ENCODE results near the gene ZNF730.

DNA sequence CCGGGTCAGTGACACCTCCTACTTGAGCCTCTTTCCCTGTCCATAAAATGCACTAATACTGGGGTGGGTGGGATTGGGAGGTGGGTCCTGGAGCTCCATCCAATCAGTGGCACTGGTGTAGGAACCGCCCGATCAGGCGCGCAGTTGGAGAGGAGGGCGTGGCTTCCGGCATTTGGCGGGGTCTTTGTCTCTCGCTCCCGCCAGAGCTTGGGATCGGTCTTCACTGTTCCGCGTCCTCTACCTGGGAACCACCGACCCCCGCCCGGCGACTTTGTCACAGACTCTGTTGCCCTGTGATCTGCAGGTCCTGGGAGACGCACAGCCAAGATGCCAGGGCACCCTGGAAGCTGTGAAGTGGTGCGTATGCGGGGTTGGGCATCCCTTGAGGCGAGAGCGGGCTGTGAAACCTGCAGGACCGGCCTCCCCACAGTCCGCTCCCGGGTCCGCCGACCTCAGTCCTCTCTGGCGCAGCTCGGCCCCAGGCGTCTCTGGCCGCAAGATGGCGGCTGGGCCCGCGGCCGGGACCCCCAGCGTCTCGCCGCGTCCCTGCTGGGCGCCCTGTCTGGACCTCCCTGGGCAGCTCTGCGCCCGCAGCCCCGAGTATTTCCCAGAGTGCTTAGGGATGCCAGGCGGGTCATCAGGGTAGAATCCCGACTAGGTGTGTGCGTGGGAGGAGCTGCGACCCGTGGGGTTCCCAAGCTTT lies 41.6 kb upstream of the ZNF730 start:
- TF ChIP-seq, protein P1, sequence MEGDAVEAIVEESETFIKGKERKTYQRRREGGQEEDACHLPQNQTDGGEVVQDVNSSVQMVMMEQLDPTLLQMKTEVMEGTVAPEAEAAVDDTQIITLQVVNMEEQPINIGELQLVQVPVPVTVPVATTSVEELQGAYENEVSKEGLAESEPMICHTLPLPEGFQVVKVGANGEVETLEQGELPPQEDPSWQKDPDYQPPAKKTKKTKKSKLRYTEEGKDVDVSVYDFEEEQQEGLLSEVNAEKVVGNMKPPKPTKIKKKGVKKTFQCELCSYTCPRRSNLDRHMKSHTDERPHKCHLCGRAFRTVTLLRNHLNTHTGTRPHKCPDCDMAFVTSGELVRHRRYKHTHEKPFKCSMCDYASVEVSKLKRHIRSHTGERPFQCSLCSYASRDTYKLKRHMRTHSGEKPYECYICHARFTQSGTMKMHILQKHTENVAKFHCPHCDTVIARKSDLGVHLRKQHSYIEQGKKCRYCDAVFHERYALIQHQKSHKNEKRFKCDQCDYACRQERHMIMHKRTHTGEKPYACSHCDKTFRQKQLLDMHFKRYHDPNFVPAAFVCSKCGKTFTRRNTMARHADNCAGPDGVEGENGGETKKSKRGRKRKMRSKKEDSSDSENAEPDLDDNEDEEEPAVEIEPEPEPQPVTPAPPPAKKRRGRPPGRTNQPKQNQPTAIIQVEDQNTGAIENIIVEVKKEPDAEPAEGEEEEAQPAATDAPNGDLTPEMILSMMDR (IDR thresholded peaks at IDR 0.05) = no peak
- no peak for TF ChIP-seq POLR2AphosphoS5 (IDR thresholded peaks at IDR 0.05)
